T-helper 17 cell (primary cell): Measurements from ENCODE around the gene BTNL8. TPM values are rescaled to one million over a fixed set of nuclear protein-coding genes. Genes with fewer than 3 reads are reported as not detected.
A peak's percentile ranks its signal among the peaks of the same experiment; 100 is the strongest.

Source experiments
- ATAC-seq: fragments of 150-1000 bp; cut with Tn5 transposase; 2 replicates; pipeline ENCODE4 v1.10.0; 2021; ENCODE audit warnings: mild to moderate bottlenecking, moderate library complexity
- DNase-seq, 3 donors: peaks; one replicate each; pipeline versions ENCODE4 v3.0.0 to v3.0.0-alpha.2; 2020 to 2021
- H3K9me3 ChIP-seq: one replicate; pipeline ENCODE4 v1.7.0; 2013; ENCODE audit warnings: low read length, mild to moderate bottlenecking; ENCODE audit not compliant: control insufficient read depth, poor library complexity, severe bottlenecking
- H3K27ac Mint-ChIP-seq: one replicate; pipeline ENCODE4 v1.8.0; 2022; ENCODE audit warnings: mild to moderate bottlenecking, moderate library complexity, mixed read lengths
- H3K27me3 Mint-ChIP-seq: one replicate; pipeline ENCODE4 v1.8.0; 2022; ENCODE audit warnings: mixed read lengths
- H3K36me3 Mint-ChIP-seq: one replicate; pipeline ENCODE4 v1.8.0; 2022; ENCODE audit warnings: low read depth, mixed read lengths
- H3K4me1 Mint-ChIP-seq: one replicate; pipeline ENCODE4 v1.8.0; 2022; ENCODE audit warnings: mild to moderate bottlenecking, mixed read lengths
- H3K4me3 Mint-ChIP-seq: one replicate; pipeline ENCODE4 v1.8.0; 2022; ENCODE audit warnings: mild to moderate bottlenecking, moderate library complexity, mixed read lengths
- total RNA-seq, 4 donors: library from RNA in 2 of 4; stranded (reverse) in 2 of 4; gene quantifications; one replicate each; pipeline ENCODE4 v1.2.3 and lab custom pipeline; 2022 to 2026

BTNL8 gene
- total RNA-seq, 2 donors from 2014 or later: not detected

GRCh38 chr5:180950291-180950949 lies 51.5 kb downstream of the BTNL8 start:
- Mint-ChIP-seq H3K27ac (no peak overlapping the region), H3K4me3 (no peak overlapping the region), H3K36me3 (no peaks in the 10 kb centered on the region), H3K4me1 (peaks cover 3% of the 10 kb centered on the region), H3K27me3 (peaks cover 40% of the 10 kb centered on the region)
- DNase-seq: no peak
- no peak for ATAC-seq
- H3K9me3 ChIP-seq: no peaks in the 10 kb centered on the region

GRCh38 chr5:180959661-180960060 lies 60.7 kb downstream of the BTNL8 start:
- peaks cover 52% of the 10 kb centered on the region for H3K27me3 Mint-ChIP-seq
- H3K27ac Mint-ChIP-seq: no peak overlapping the region
- no peaks in the 10 kb centered on the region for H3K36me3 Mint-ChIP-seq
- DNase-seq (no peak), ATAC-seq (no peak)
- no peaks in the 10 kb centered on the region for H3K9me3 ChIP-seq
- no peak overlapping the region for H3K4me3 Mint-ChIP-seq
- peaks cover 7% of the 10 kb centered on the region for H3K4me1 Mint-ChIP-seq

GRCh38 chr5:180960209-180960608 lies 61.2 kb downstream of the BTNL8 start:
- Mint-ChIP-seq H3K4me3 (no peak overlapping the region), H3K27ac (no peak overlapping the region), H3K27me3 (peaks cover 57% of the 10 kb centered on the region), H3K4me1 (peaks cover 7% of the 10 kb centered on the region), H3K36me3 (no peaks in the 10 kb centered on the region)
- H3K9me3 ChIP-seq: no peaks in the 10 kb centered on the region
- no peak for DNase-seq
- ATAC-seq: no peak

- peaks cover 38% of the 10 kb centered on the region for H3K27me3 Mint-ChIP-seq
- no peak for DNase-seq
- no peak overlapping the region for H3K27ac Mint-ChIP-seq
- no peaks in the 10 kb centered on the region for H3K36me3 Mint-ChIP-seq
- no peak overlapping the region for H3K4me3 Mint-ChIP-seq
- H3K4me1 Mint-ChIP-seq: no peaks in the 10 kb centered on the region
- ATAC-seq: no peak
- H3K9me3 ChIP-seq: no peaks in the 10 kb centered on the region
These were observed 70.4 kb downstream of the BTNL8 start for GRCh38 chr5:180969406-180969805.

GRCh38 chr5:180970336-180970735 lies 71.4 kb downstream of the BTNL8 start:
- no peaks in the 10 kb centered on the region for H3K9me3 ChIP-seq
- Mint-ChIP-seq H3K4me1 (peaks cover 2% of the 10 kb centered on the region), H3K4me3 (no peak overlapping the region), H3K27ac (no peak overlapping the region), H3K36me3 (no peaks in the 10 kb centered on the region), H3K27me3 (peaks cover 32% of the 10 kb centered on the region)
- no peak for DNase-seq
- ATAC-seq: no peak

- no peaks in the 10 kb centered on the region for H3K9me3 ChIP-seq
- no peak overlapping the region for H3K4me3 Mint-ChIP-seq
- H3K27ac Mint-ChIP-seq: no peak overlapping the region
- peaks cover 27% of the 10 kb centered on the region for H3K27me3 Mint-ChIP-seq
- DNase-seq: no peak
- no peaks in the 10 kb centered on the region for H3K36me3 Mint-ChIP-seq
- peaks cover 6% of the 10 kb centered on the region for H3K4me1 Mint-ChIP-seq
- no peak for ATAC-seq
These were observed 71.9 kb downstream of the BTNL8 start for GRCh38 chr5:180970875-180971274.

GRCh38 chr5:180974612-180975315 lies 75.8 kb downstream of the BTNL8 start:
- ATAC-seq (no peak), DNase-seq (no peak)
- Mint-ChIP-seq H3K36me3 (no peaks in the 10 kb centered on the region), H3K4me1 (peaks cover 6% of the 10 kb centered on the region), H3K4me3 (no peak overlapping the region), H3K27me3 (peaks cover 14% of the 10 kb centered on the region), H3K27ac (no peak overlapping the region)
- H3K9me3 ChIP-seq: no peaks in the 10 kb centered on the region

GRCh38 chr5:180975338-180975737 lies 76.4 kb downstream of the BTNL8 start:
- Mint-ChIP-seq H3K27me3 (peaks cover 14% of the 10 kb centered on the region), H3K4me1 (peaks cover 6% of the 10 kb centered on the region), H3K4me3 (no peak overlapping the region), H3K27ac (no peak overlapping the region), H3K36me3 (no peaks in the 10 kb centered on the region)
- H3K9me3 ChIP-seq: no peaks in the 10 kb centered on the region
- ATAC-seq: peak; percentile 78
- no peak for DNase-seq

- ATAC-seq: no peak
- H3K27ac Mint-ChIP-seq: peak overlapping the region; percentile 6
- H3K36me3 Mint-ChIP-seq: peaks cover 3% of the 10 kb centered on the region
- H3K27me3 Mint-ChIP-seq: peaks cover 15% of the 10 kb centered on the region
- no peak for DNase-seq
- H3K9me3 ChIP-seq: no peaks in the 10 kb centered on the region
- H3K4me3 Mint-ChIP-seq: peak overlapping the region; percentile 36
- peaks cover 6% of the 10 kb centered on the region for H3K4me1 Mint-ChIP-seq
These were observed 77.6 kb downstream of the BTNL8 start for GRCh38 chr5:180976518-180976917.

- peaks cover 6% of the 10 kb centered on the region for H3K4me1 Mint-ChIP-seq
- peaks cover 17% of the 10 kb centered on the region for H3K27me3 Mint-ChIP-seq
- H3K9me3 ChIP-seq: no peaks in the 10 kb centered on the region
- ATAC-seq (no peak), DNase-seq (no peak)
- no peak overlapping the region for H3K27ac Mint-ChIP-seq
- peaks cover 3% of the 10 kb centered on the region for H3K36me3 Mint-ChIP-seq
- H3K4me3 Mint-ChIP-seq: no peak overlapping the region
These were observed 78.9 kb downstream of the BTNL8 start for GRCh38 chr5:180977852-180978251.

GRCh38 chr5:180982008-180982741 lies 83.2 kb downstream of the BTNL8 start:
- peaks cover 33% of the 10 kb centered on the region for H3K27me3 Mint-ChIP-seq

GRCh38 chr5:180988016-180988415 lies 89.1 kb downstream of the BTNL8 start:
- peaks cover 67% of the 10 kb centered on the region for H3K27me3 Mint-ChIP-seq

More at GRCh38 chr5:180982008-180982741, 83.2 kb downstream of the BTNL8 start:
- no peak for DNase-seq
- no peaks in the 10 kb centered on the region for H3K9me3 ChIP-seq
- Mint-ChIP-seq H3K36me3 (peaks cover 4% of the 10 kb centered on the region), H3K4me3 (no peak overlapping the region), H3K4me1 (no peaks in the 10 kb centered on the region), H3K27ac (no peak overlapping the region)
- ATAC-seq: no peak

GRCh38 chr5:180988592-180988991 lies 89.6 kb downstream of the BTNL8 start, which contains the start of gene BTNL3:
Gene BTNL3, plus strand, starts transcription at chr5:180988846. Its CDS starts 183 bp downstream, at chr5:180989029.
- DNase-seq (no peak), ATAC-seq (no peak)
- H3K27me3 Mint-ChIP-seq: peaks cover 67% of the 10 kb centered on the region
- H3K4me1 Mint-ChIP-seq: no peaks in the 10 kb centered on the region
- H3K36me3 Mint-ChIP-seq: peaks cover 4% of the 10 kb centered on the region
- no peaks in the 10 kb centered on the region for H3K9me3 ChIP-seq
- H3K4me3 Mint-ChIP-seq: no peak within 1 kb of the TSS
- no peak within 1 kb of the TSS for H3K27ac Mint-ChIP-seq

More at GRCh38 chr5:180988016-180988415, 89.1 kb downstream of the BTNL8 start:
- Mint-ChIP-seq H3K27ac (no peak overlapping the region), H3K4me3 (no peak overlapping the region), H3K4me1 (no peaks in the 10 kb centered on the region), H3K36me3 (peaks cover 4% of the 10 kb centered on the region)
- H3K9me3 ChIP-seq: no peaks in the 10 kb centered on the region
- no peak for ATAC-seq
- DNase-seq: no peak
